Activated CD4-positive, alpha-beta T cell treated with anti-CD3 and anti-CD28 coated beads, Interleukin-2, amount 10 ng/mL, durations not matched to agents 7 days and 5 days (primary cell): Measurements from ENCODE around the gene KCTD18. TPM values are rescaled to one million over a fixed set of nuclear protein-coding genes. Genes with fewer than 3 reads are reported as not detected.
A peak's percentile ranks its signal among the peaks of the same experiment; 100 is the strongest.

ENCODE experiments used
- CTCF ChIA-PET: fragments of 350-600 bp; sonication (Branson Sonifier 250); formaldehyde crosslinking; loops from one replicate; lab custom pipeline; 2021; ENCODE audit warnings: antibody characterized with exemption; lab: Charles Lee
- POLR2A ChIA-PET: fragments of 350-600 bp; sonication (Branson Sonifier 250); formaldehyde crosslinking; loops from one replicate; lab custom pipeline; 2021; ENCODE audit warnings: antibody characterized with exemption; lab: Charles Lee
- DNase-seq: peaks from one replicate; pipeline ENCODE4 v3.0.0-alpha.2; 2020
- H3K27ac Mint-ChIP-seq: one replicate; pipeline ENCODE4 v1.8.0; 2021; ENCODE audit warnings: mild to moderate bottlenecking, moderate library complexity, mixed read lengths
- H3K27me3 Mint-ChIP-seq: one replicate; pipeline ENCODE4 v1.8.0; 2021; ENCODE audit warnings: mixed read lengths
- H3K36me3 Mint-ChIP-seq: one replicate; pipeline ENCODE4 v1.8.0; 2021; ENCODE audit warnings: low read depth, mixed read lengths
- H3K4me1 Mint-ChIP-seq: one replicate; pipeline ENCODE4 v1.8.0; 2021; ENCODE audit warnings: mixed read lengths
- H3K4me3 Mint-ChIP-seq: one replicate; pipeline ENCODE4 v1.8.0; 2021; ENCODE audit warnings: mild to moderate bottlenecking, moderate library complexity, mixed read lengths
- H3K9me3 Mint-ChIP-seq: one replicate; pipeline ENCODE4 v1.8.0; 2021; ENCODE audit warnings: mixed read lengths
- total RNA-seq, 2 experiments: library from RNA; stranded (reverse); gene quantifications; one replicate each; pipeline ENCODE4 v1.2.3, GENCODE V29; 2021

KCTD18 gene
- total RNA-seq, 2 experiments from 2014 or later, result 20.4 to 20.5 TPM

DNA sequence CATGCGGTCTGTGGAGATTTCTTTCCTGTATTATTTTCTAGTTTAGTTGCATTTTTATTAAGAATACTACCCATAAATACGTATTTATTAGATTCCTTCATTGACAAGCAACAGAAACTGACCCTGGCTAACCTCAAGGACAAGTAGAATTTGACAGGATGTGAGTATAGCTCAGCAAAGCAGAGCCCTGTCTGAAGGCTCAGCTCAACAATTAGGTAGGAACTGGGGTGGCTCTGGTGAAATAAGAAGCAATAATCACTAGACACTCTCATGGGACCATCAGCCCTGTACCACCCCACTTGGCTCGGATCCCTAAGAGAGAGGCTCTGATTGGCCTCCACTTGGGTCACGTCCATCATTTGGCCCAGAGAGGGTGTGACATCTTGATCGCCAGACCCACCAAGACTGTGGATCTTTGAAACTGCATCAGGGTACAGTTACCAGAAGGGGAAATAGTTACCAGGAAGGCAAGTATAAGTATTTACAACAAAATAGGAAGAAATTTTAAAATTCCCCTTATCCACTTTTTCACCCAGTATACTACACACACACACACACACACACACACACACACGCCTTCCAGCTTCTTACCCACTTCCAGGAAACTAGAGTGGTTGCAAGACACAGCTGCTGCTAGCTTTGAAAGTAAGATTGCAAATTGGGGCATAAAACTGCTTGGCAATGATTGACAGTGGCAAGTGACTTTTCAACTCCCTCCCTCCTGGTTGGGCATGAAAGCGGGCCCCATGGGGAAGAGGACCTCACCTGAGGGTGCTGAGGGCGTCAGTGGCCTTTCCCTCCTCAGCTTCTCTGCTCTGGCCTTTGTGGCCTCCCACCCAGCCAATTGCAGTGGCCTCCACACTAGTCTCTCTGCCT is 41.8 kb downstream of the KCTD18 start:
- Mint-ChIP-seq H3K27ac (peak overlapping the region; percentile 89), H3K4me3 (peak overlapping the region; percentile 11), H3K4me1 (peaks cover 56% of the 10 kb centered on the region), H3K9me3 (no peaks in the 10 kb centered on the region), H3K36me3 (peaks cover 59% of the 10 kb centered on the region), H3K27me3 (no peaks in the 10 kb centered on the region)
- peak; percentile 52 for DNase-seq
- ChIA-PET POLR2A (interaction anchor here (1.2 kb wide), 1 partner anchor 94 kb away, joined by 3 read pairs; no protein-coding TSS in a partner anchor), CTCF (interaction anchor here (0.7 to 3.2 kb wide), 11 partner anchors 12 to 729 kb away, joined by 3 to 12 read pairs (median 4); partner anchors contain the start of gene KCTD18)

- Mint-ChIP-seq H3K36me3 (peaks cover 63% of the 10 kb centered on the region), H3K4me1 (peaks cover 62% of the 10 kb centered on the region), H3K4me3 (peak overlapping the region; percentile 56), H3K27ac (peak overlapping the region; percentile 89), H3K9me3 (no peaks in the 10 kb centered on the region), H3K27me3 (no peaks in the 10 kb centered on the region)
- DNase-seq, result peak; percentile 28
- ChIA-PET CTCF (interaction anchor here (1.0 to 3.2 kb wide), 8 partner anchors 10 to 198 kb away, joined by 3 to 12 read pairs (median 4); no protein-coding TSS in a partner anchor), POLR2A (interaction anchor here (1.2 kb wide), 1 partner anchor 94 kb away, joined by 4 read pairs; no protein-coding TSS in a partner anchor)
Observed at GRCh38 chr2:200466425-200467418, 43.1 kb downstream of the KCTD18 start.

- no peaks in the 10 kb centered on the region for H3K27me3 Mint-ChIP-seq
- no peak overlapping the region for H3K27ac Mint-ChIP-seq
- H3K4me1 Mint-ChIP-seq, result peaks cover 47% of the 10 kb centered on the region
- POLR2A ChIA-PET, result no interaction called here
- CTCF ChIA-PET, result interaction anchor here (0.9 to 1.2 kb wide), 2 partner anchors 9 to 23 kb away, joined by 3 to 4 read pairs; no protein-coding TSS in a partner anchor
- no peaks in the 10 kb centered on the region for H3K9me3 Mint-ChIP-seq
- H3K36me3 Mint-ChIP-seq, result peaks cover 49% of the 10 kb centered on the region
- no peak for DNase-seq
- no peak overlapping the region for H3K4me3 Mint-ChIP-seq
Observed at GRCh38 chr2:200463452-200463851, 46.4 kb downstream of the KCTD18 start.

DNA sequence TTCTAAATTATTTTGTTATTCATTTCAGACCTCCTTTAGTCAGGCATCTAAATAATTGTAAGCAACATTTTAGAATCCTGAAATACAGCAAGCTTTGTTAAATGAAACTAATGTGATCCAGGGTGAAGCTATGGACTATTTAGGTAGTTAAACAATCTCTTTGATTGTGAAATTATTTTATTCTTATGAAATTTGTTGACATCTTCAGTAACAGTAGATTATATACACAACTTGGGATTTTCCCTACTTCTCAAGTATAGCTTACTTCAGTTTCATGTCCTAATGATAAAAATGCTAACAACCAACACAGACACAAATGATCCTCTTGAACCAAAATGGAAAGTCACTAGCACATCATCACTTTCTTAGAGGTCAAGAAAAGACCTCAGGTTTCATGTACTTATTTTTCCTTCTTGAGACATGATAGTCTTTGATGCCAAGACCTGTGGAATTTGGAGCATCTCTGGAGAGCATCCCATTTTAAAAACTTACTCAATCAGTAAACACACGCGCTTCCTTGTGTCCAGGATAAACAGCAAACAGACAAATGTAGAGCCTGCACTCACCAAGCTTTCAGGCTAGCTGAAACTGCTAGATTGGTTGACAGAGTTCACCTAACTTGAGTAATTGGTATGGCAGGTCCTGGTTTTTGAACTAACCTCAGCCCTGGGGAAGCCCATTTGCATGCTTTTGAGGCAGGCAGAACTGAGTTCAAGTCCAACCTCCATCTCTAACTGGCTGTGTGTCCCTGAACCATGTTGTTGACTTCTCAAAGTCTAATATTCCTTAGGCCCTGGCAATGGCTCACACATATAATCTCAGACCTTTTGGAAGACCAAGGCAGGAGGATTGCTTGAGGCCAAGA is 47.8 kb downstream of the KCTD18 start:
- Mint-ChIP-seq H3K27ac (no peak overlapping the region), H3K4me1 (peaks cover 33% of the 10 kb centered on the region), H3K9me3 (no peaks in the 10 kb centered on the region), H3K4me3 (no peak overlapping the region), H3K36me3 (peaks cover 39% of the 10 kb centered on the region), H3K27me3 (no peaks in the 10 kb centered on the region)
- ChIA-PET POLR2A (no interaction called here), CTCF (interaction anchor here (0.8 to 0.9 kb wide), 2 partner anchors 9 to 22 kb away, joined by 3 read pairs; no protein-coding TSS in a partner anchor)
- no peak for DNase-seq

DNA sequence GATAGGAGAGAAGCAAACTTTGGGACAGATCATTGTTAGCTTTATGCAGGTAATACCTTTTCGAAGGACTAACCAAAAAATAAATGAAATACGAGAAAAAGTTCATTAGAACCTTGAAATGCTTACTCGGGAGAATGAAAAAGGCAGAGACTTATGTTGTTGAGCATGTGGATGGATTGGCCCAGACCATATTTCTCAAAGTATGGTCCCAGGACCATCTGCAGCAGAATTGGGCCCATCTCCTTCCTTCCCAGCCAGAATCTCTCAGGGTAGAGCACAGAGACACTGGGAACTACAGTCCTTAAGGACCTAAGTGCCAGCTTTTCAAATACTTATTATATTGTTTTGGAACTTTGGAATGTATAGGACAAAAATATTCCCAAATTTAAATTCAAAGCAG is 50.8 kb downstream of the KCTD18 start:
- H3K4me3 Mint-ChIP-seq, result no peak overlapping the region
- H3K4me1 Mint-ChIP-seq, result peaks cover 36% of the 10 kb centered on the region

DNA sequence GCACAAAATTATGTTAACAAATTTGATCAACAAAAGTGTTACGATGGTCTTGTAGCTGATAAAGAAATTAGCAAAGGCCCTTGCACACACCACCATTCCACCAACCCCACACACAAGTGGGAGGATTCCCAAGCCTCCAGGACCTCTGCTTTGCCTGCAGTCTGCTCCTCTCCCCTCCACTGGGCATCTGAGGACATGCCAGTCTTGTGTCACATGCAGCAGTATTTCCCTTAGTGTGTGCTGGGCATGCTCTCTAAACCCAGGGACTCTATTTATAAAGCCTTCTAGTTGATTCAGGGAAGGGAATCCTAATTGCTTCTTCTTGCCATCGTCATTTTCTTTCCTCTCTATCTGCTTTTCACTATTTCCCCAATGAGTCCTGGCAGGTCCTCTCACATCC is 53.3 kb downstream of the KCTD18 start:
- Mint-ChIP-seq H3K27me3 (no peaks in the 10 kb centered on the region), H3K4me1 (peaks cover 28% of the 10 kb centered on the region), H3K9me3 (no peaks in the 10 kb centered on the region), H3K36me3 (peaks cover 25% of the 10 kb centered on the region), H3K27ac (no peak overlapping the region), H3K4me3 (no peak overlapping the region)
- POLR2A ChIA-PET, result no interaction called here
- CTCF ChIA-PET, result interaction anchor here (0.5 to 2.4 kb wide), 5 partner anchors 11 to 85 kb away, joined by 3 to 8 read pairs (median 3); no protein-coding TSS in a partner anchor
- DNase-seq, result no peak

More for the DNA sequence above, 50.8 kb downstream of the KCTD18 start:
- Mint-ChIP-seq H3K27ac (no peak overlapping the region), H3K27me3 (no peaks in the 10 kb centered on the region), H3K9me3 (no peaks in the 10 kb centered on the region), H3K36me3 (peaks cover 38% of the 10 kb centered on the region)
- ChIA-PET POLR2A (no interaction called here), CTCF (no interaction called here)
- no peak for DNase-seq

- H3K4me1 Mint-ChIP-seq, result peaks cover 28% of the 10 kb centered on the region
- H3K27ac Mint-ChIP-seq, result peak overlapping the region; percentile 9
- no peaks in the 10 kb centered on the region for H3K27me3 Mint-ChIP-seq
- H3K9me3 Mint-ChIP-seq, result no peaks in the 10 kb centered on the region
- no peak overlapping the region for H3K4me3 Mint-ChIP-seq
- peaks cover 23% of the 10 kb centered on the region for H3K36me3 Mint-ChIP-seq
- ChIA-PET CTCF (interaction anchor here (0.5 to 2.4 kb wide), 6 partner anchors 12 to 117 kb away, joined by 3 to 8 read pairs (median 6); no protein-coding TSS in a partner anchor), POLR2A (no interaction called here)
- DNase-seq, result no peak
Observed at GRCh38 chr2:200455958-200456421, 53.9 kb downstream of the KCTD18 start.

DNA sequence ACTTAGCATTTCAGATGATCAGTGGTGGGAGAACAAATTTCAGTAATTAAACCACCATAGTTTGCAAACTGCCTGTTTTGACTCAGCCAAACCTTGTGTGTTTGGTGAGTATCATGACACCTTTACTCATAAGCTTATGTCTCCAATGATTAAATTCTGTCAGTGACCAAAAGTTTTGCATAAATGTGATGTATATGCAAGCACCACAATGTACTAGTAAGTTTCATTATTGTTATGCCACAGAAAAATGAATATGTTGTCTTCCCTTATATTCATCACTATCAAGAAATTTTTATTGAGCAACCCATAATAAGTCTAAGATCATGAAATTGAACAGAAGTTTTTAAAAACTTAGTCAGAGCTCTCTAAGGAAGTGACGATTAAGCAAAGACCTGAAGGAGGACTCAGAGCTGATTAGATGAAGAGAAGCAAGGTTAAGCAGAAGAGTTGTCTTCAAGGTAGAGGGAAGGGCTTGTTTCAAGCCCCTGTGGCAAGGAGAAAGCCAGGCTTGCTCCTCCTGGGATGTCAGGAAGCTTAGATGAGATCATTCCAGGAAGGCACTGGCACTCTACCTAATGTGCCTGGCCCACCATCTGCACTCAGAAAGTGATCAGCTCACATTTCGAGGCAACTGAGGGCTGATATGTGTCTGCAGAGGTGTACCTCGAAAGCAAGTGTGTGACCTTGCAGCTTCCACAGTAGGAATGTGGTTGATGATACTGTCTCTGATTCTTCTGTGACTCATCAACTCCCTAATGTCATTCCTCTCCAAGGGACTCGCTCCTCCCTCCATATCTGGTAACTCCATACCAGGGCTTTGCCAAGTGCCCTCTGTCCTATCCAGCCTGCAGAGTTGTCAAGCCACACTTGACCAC is 54.7 kb downstream of the KCTD18 start:
- ChIA-PET POLR2A (interaction anchor here (0.7 kb wide), 1 partner anchor 146 kb away, joined by 3 read pairs; no protein-coding TSS in a partner anchor), CTCF (interaction anchor here (0.6 to 2.4 kb wide), 10 partner anchors 8 to 116 kb away, joined by 3 to 8 read pairs (median 4); no protein-coding TSS in a partner anchor)
- H3K27me3 Mint-ChIP-seq, result no peaks in the 10 kb centered on the region
- H3K9me3 Mint-ChIP-seq, result no peaks in the 10 kb centered on the region
- peaks cover 29% of the 10 kb centered on the region for H3K36me3 Mint-ChIP-seq
- no peak overlapping the region for H3K27ac Mint-ChIP-seq
- peaks cover 28% of the 10 kb centered on the region for H3K4me1 Mint-ChIP-seq
- no peak for DNase-seq
- H3K4me3 Mint-ChIP-seq, result no peak overlapping the region

DNA sequence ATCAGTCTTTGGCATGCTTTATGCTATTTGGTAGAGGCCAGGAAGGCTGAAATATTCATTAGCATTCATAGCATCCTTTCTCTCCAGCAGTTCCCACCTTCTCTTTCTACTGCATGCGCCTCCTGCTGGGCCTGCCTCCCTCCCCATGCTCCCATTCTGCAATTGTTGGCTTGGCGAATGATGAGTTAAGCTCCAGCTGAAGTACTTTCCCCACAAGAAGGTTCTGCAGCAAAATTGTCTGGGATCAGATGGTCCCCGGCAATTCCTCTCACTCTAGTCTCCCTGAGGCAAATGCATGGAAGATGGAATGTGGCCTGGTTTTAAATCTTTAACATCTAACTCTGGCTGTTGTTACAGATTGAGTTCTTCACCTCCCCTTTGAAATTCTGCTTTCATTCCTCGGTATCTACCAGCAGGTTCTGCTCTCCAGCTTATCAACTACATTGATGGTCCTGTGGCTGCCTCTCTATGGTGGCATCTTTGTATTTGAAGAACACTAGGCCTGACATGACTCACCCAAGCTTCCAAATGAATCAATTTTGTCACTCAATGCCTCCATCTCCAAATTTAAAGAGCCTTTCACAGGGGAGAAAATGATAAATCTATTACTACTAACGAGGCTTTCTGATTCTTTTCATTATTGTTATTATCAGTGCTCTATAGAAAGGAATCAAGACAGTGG is 55.9 kb downstream of the KCTD18 start:
- POLR2A ChIA-PET, result no interaction called here
- no peak overlapping the region for H3K4me3 Mint-ChIP-seq

DNA sequence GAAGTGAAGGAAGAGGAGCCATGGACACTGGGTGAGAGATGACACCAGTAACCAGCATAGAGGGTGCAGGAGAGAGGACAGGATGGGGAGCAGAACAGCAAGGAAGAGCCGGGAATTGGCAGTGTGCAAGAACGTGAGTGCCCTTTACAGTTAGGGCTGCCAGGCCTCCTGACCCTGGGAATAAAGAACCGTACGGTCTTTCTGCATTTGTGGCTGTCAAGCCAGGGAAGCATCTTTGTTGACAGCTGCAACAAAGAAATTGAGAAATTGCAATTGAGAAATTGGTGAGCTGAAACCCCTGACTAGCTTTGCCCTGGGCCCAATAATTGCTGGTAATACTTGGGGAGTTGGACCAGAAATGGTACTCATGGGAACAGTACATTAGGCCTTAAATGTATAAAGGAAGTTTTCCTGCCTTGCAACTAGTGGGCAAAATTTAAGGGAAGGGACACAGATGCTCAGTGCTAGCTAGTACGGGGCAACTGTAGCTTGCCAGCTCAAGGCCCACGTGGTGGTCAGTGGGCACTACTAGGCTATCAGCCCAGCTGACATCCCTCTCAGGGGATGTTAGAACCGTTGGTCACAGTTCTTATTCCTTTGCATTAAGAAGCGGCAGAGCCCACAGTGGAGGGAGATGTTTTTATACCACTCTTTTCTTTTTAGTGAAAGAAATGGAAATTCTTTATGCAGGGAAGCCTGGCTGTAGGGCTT is 56.6 kb downstream of the KCTD18 start:
- ChIA-PET CTCF (no interaction called here), POLR2A (no interaction called here)
- no peak for DNase-seq
- peaks cover 30% of the 10 kb centered on the region for H3K36me3 Mint-ChIP-seq
- peaks cover 29% of the 10 kb centered on the region for H3K4me1 Mint-ChIP-seq
- no peaks in the 10 kb centered on the region for H3K27me3 Mint-ChIP-seq
- H3K4me3 Mint-ChIP-seq, result no peak overlapping the region
- no peak overlapping the region for H3K27ac Mint-ChIP-seq
- no peaks in the 10 kb centered on the region for H3K9me3 Mint-ChIP-seq

More for the DNA sequence above, 55.9 kb downstream of the KCTD18 start:
- Mint-ChIP-seq H3K4me1 (peaks cover 28% of the 10 kb centered on the region), H3K27me3 (no peaks in the 10 kb centered on the region), H3K36me3 (peaks cover 26% of the 10 kb centered on the region), H3K9me3 (no peaks in the 10 kb centered on the region), H3K27ac (no peak overlapping the region)
- CTCF ChIA-PET, result interaction anchor here (1.2 to 2.1 kb wide), 2 partner anchors 10 to 30 kb away, joined by 4 to 8 read pairs; no protein-coding TSS in a partner anchor
- DNase-seq, result no peak
